ENCODE measurements around the gene DLX2. TPM values are rescaled to one million over a fixed set of nuclear protein-coding genes. Genes with fewer than 3 reads are reported as not detected.

DLX2 gene
- total and polyA plus RNA-seq, 2 of the 13 experiments (the other 11 are each of a cell fraction or from before 2014, with no cell fraction given) = 0.07 to 0.15 TPM

- TF ChIP-seq ZFAT (CRISPR knock-in tag; conservative IDR thresholded peaks at IDR 0.05) (no peak), ZBTB7B (CRISPR knock-in tag; IDR thresholded peaks at IDR 0.05) (0 out of 2 replicates have a peak, but pooled peaks have one; percentile 73), POLR2AphosphoS5 (IDR thresholded peaks at IDR 0.05; ENCODE audit: low read depth, low read length) (no peak), HMGXB4 (CRISPR knock-in tag; IDR thresholded peaks at IDR 0.05; ENCODE audit: borderline replicate concordance in 1 of 2, low read depth in 1 of 2) (peak in 1 of 2 experiments; percentile 50; a peak in 1 of 4 replicates), SP2 (CRISPR knock-in tag; IDR thresholded peaks at IDR 0.05) (0 out of 2 replicates have a peak, but pooled peaks have one; percentile 24), TFAP4 (IDR thresholded peaks at IDR 0.05; ENCODE audit: borderline replicate concordance, low read depth) (peak; percentile 24; the same call in 1 of the 2 replicates), PRDM15 (CRISPR knock-in tag; IDR thresholded peaks at IDR 0.05) (no peak), ZNF567 (CRISPR knock-in tag; IDR thresholded peaks at IDR 0.05; ENCODE audit: borderline replicate concordance) (no peak), TAF1 (CRISPR knock-in tag; IDR thresholded peaks at IDR 0.05) (peak; percentile 32; the same call in 1 of the 2 replicates), ZNF512B (CRISPR knock-in tag; IDR thresholded peaks at IDR 0.05; ENCODE audit: borderline replicate concordance) (peak; percentile 88; the same call in 1 of the 2 replicates), JARID2 (CRISPR knock-in tag; IDR thresholded peaks at IDR 0.05; ENCODE audit: insufficient replicate concordance) (no peak), ZNF343 (CRISPR knock-in tag; IDR thresholded peaks at IDR 0.05) (peak; percentile 71), EEA1 (CRISPR knock-in tag; IDR thresholded peaks at IDR 0.05; ENCODE audit: borderline replicate concordance) (peak; percentile 68; the same call in 1 of the 2 replicates), MLXIP (CRISPR knock-in tag; IDR thresholded peaks at IDR 0.05; ENCODE audit: borderline replicate concordance) (no peak), ZNF10 (CRISPR knock-in tag; IDR thresholded peaks at IDR 0.05; ENCODE audit: borderline replicate concordance, low read depth) (no peak)
These were observed 17.8 kb downstream of the DLX2 start (continued) for GRCh38 chr2:172084645-172085459.
